Measurements from ENCODE around the gene DNAJA1. TPM values are rescaled to one million over a fixed set of nuclear protein-coding genes. Genes with fewer than 3 reads are reported as not detected.
"Not testable (repeated sequence)": the region's sequence is repeated elsewhere in the genome, so short reads cannot be mapped to it uniquely, and the experiment has no call there.

The DNAJA1 gene
- 10 to 100 TPM; 75.5 to 93.2 TPM for total RNA-seq
- long read RNA-seq, transcript DNAJA1-201 (9 exons, 2,381 nt), result major isoform, 86 of 88 reads
- long read RNA-seq, partial matches to known transcripts, result 1 of 88 reads
- long read RNA-seq, other reads (novel, unspliced or antisense), result 1 of 88 reads

DNA sequence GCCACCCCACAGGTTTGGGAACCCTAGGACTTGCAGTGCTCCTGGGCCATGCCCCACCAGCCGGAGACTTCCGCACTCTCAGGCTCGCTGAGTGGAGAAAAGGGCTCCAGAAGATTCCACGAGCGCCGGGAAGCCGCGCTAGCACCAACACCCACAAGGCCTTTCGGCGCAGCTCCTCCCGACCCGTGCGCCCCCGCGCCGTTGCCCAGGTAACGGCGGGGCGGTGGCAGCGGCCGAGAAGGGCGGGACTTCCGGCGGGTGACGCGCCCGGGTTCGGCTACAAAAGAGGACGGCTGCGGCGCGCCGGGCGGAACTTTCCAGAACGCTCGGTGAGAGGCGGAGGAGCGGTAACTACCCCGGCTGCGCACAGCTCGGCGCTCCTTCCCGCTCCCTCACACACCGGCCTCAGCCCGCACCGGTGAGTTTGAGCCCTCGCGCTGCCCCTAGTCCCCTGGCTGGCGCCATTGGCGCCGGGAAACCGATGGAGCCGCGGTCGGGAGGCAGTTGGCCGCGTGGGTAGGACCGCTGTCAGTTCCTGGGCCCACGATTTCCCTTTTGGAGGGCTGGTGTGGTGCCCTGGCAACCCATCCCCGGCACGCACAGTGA is at the start of gene DNAJA1:
DNAJA1 (plus strand) TSS at position 308 of the 606 bp plus-strand sequence. CDS start 1,212 bp downstream, outside the sequence.
- peak; percentile 96 to 97 for ATAC-seq
- intact Hi-C loops (cut with DNase I), result no loop called here

DNA sequence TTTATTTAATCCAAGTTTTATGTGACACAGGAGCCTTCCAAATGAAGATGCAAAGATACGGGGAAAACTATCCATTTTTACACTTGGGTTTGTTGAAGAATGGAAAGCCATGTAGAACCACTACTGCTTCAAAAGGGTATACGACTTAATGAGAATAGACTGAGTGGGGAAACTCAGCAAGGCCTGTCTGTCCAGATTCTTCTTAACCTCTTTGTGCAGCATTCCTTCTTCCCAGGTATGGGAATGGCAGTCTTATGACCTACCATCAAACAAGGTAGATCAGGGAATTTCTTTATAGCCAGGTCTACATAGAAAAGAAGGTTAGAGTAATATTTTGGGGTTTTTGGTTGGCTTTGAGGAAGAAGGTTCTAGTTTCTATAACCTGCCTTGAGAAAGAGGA is 47.0 kb upstream of the DNAJA1 start:
- no peak for ATAC-seq
- intact Hi-C loops (cut with DNase I), result no loop called here
- no peak for DNase-seq

More for the DNA sequence above, at the start of gene DNAJA1:
- DNase-seq, result peak; percentile 94

DNA sequence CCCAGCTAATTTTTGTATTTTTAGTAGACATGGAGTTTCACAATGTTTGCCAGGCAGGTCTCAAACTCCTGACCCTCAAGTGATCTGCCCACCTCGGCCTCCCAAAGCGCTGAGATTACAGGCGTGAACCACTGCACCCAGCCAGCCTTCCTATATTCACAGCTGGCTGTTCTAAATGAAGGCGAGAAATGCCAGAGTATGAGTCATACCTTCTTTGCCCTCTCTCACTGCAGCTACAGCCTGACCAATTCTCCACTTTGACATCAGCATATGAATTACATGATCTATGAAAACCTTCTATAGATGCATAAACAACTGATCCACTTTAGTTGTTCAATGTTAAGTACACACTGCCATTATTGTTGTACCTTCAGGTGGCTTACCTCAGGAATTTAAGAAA is 38.1 kb upstream of the DNAJA1 start:
- intact Hi-C loops (cut with DNase I), result no loop called here
- no peak for DNase-seq
- ATAC-seq, result peak in 1 of 2 donors; percentile 36

DNA sequence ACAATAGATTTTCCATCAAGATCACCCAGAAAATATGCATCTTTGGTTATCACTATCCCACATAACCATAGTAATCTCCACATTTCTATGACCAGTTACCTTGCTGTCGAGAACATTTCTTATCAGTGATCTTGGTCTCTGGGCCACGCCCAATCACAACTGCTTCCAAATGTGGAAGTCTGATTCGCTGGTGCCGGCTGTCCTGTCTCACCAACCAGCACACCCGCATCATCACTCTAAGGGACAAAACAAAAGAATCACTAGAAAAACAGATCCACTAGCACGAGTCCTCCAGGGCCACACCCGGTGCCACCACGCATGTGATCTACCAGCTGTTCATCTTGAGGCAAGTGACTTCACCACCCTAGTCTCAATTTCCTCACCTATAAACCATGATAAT is 35.4 kb upstream of the DNAJA1 start:
- ATAC-seq (no peak), DNase-seq (no peak)
- intact Hi-C loops (cut with DNase I), result no loop called here

DNA sequence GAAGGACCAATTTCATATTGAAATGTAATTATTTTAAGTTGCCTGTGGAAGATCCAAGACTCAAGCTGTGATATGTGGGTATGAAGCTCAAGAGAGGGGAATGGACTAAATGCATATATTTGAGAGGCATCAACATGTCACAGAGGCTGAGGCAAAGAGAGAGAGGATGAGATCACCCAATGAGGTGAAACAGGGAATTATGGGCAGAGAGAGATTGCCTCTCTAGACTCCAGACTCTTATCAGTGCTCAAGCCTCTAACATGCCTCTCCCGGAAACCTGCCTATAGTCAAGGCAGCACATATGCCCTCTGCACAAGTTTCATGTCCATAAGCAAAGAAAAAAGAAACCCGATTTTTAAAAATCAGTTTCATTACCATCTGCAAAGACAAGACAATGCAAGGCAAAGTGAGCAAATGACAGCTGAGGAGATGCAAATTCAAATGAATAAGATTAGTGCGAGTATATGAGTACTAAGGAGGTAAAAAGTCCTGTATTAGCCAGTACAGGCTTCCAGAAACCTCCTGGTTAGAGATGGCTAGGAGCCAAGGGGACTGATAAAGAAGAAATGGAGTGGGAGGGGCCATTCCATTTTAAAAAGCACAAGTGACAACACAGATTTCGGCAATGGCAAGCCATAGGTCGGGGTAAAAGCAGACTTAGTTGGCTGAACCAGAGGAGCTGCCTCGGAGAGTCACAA is 33.0 kb upstream of the DNAJA1 start:
- intact Hi-C loops (cut with DNase I), result no loop called here
- peak; percentile 62 to 72 for ATAC-seq
- DNase-seq, result no peak

DNA sequence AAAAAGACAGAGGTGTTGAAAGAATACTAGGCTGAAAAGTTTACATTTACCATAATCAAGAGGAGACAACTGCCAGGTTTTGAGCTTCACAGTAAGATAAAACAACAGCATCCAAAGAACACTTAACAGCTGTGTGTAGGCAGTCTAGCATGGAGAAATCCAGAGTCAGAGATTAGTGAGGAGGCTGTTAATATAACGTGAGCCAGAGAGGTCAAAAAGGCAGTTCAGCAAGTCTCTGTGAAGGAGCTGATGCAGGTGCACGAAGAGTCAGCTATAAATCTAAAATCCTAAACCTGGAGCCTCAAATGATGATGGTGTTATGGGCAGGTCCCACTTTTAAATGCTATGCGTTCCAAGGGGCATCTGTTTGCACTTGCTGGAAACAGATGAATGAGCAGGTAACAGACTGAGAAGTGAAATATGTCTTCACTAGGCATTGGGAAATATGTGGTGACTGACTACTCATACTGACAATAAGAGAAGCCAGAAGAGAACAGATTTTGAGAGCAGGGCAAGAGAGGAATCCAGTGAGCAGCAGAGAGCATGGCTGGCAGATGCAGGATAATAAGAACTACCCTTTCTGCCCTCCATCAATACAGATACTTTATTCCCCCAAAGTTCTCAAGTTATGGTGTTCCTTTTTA is 32.4 kb upstream of the DNAJA1 start:
- intact Hi-C loops (cut with DNase I), result no loop called here
- ATAC-seq (peak; percentile 28 to 62), DNase-seq (no peak)

DNA sequence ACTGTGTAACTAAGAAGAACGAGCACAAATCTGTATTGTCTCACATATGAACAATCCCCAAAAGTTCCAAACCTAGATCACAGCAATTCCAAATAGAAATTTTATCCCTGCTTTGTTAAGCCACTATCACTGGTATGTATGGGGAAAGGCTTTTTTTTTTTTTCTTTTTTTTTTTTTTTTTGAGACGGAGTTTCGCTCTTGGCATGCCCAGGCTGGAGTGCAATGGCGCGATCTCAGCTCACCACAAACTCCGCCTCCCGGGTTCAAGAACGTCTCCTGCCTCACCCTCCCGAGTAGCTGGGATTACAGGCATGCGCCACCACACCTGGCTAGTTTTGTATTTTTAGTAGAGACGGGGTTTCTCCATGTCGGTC is 24.4 kb upstream of the DNAJA1 start:
- intact Hi-C loops (cut with DNase I); DNase-seq: not testable (repeated sequence)
- peak in 1 of 2 donors; percentile 3 for ATAC-seq

DNA sequence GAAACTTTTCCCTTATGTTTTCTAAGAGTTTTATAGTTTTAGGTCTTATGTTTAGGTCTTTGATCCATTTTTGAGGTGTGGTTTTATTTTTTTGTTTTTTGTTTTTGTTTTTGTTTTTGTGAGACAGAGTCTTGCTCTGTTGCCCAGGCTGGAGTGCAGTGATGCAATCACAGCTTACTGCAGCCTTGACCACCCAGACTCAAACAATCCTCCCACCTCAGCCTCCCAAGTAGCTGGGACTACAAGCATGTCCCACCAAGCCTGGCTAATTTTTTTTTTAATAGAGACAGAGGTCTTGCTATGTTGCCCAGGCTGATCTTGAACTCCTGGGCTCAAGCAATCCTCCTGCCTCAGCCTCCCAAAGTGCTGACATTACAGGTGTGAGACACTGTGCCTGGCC is 19.7 kb upstream of the DNAJA1 start:
- ATAC-seq, result not testable (repeated sequence)

DNA sequence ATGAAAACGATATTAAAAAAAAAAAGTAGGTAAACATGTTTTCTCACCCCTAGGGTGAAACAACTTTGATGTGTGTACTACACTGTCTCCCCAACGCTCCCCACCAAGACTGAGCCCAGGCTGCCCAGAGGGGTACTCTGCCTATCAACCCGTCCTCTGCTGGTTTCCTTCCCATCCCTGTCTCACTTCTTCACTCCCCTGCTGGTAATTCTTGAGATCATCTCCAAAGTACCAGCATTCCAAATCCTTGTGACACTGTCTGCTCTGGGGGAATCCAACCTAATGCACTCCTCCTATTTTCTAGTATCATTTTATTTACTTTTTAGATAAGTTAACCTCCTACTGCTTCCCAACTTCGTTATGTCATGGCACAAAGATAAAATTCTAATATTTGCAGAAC is 17.3 kb upstream of the DNAJA1 start:
- DNase-seq, result no peak
- intact Hi-C loops (cut with DNase I), result no loop called here
- ATAC-seq, result no peak

More for the DNA sequence above, 19.7 kb upstream of the DNAJA1 start:
- intact Hi-C loops (cut with DNase I); DNase-seq: not testable (repeated sequence)

DNA sequence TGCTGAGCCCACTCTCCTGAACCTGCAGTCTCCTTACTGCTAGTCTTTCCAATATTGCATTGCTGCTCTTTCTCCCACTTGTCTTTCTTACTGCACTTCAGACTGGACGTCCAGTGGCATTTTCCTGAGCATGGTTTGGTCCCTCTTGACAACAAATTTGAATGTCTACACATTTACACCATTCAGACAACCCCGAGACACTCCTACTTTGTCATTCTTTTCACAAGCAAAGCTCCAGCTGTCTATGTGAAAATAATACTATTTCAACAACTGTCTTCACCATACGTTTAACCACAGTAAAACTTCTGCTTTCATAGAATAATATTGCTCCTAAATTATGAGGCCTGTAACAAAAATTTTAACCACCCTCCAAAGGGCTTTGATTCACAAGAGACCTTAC is 13.2 kb upstream of the DNAJA1 start:
- DNase-seq (no peak), ATAC-seq (no peak)
- intact Hi-C loops (cut with DNase I), result no loop called here

DNA sequence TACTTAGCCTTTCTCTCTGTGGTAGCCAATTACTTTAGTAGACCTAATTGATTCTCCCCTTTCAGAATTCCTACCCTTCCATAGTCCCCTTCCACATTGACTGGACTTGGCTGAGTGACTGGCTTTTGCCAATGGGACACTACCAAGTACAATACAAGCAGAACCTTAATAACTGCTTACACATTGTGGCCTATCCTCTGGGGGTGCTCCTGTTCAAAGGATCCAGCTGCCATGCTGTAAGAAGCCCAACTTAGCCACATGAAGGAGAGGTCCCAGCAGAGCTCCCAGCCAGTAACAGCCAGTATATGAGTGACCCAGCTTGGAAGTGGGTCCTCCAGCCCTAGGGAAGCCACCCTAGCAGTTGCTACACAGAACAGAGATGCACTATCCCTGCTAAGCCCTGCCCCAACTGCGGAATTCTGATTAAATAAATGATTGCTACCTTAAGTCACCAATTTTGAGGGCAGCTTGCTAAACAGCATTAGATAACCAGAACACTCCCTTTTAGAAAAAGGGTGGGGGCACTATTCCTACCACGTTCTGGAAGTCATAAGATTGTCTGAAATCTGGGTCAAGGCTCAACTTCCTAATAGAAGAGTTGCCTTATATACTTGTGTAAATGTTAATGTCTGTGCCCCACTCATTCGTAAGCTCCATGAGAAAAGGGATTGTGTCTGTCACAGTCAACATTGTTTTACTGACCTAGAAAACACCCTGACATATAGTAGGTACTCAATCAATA is 12.6 kb upstream of the DNAJA1 start:
- ATAC-seq (no peak), DNase-seq (no peak)
- intact Hi-C loops (cut with DNase I), result no loop called here

DNA sequence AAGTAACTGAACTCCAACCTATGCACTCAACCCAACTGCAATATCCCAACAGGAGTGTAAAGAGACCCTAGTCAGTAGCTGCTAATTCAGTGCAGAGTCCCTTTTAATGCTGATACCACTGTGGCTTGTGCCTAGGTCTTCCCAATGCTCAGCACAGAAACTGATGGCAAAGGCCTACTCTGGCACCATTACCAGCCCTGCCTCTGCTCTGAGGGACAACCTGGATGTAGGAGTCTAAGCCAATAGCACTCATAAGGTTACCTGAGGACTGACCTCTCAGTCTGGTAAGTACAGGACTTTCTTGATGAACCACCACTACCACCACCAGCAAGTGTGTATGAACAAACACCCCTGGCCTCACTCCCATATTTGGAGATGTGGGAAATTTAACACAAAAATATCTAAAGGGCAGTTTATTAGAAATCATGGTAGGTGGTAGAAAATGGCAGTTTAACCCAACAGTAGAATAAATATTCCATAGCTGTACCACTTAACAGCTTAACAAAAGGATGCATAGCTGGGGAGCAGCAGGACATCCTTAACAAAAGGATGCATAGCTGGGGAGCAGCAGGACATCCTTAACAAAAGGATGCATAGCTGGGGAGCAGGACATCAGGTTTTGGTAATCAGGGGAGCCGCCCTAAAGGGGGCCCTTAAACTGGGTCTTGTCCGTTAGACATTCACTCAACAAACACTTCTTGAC is 11.0 kb upstream of the DNAJA1 start:
- DNase-seq (no peak), ATAC-seq (no peak)
- intact Hi-C loops (cut with DNase I), result no loop called here

DNA sequence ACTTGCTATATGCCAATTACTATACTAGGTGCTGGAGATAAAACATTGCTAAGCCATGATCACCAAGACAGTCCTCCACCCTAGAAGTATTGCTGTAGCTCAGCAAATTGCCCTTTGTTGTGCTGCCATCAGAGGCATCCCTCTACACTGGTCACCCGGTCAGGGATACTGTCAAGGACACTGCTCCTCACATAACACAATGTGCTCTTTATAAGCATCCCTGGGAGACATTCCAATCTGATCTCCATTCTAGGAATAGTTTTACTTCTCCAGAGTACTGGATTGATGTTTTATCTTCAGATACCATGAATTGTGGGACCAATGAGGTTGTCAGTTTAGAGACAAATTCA is 10.4 kb upstream of the DNAJA1 start:
- DNase-seq, result no peak
- ATAC-seq, result no peak
- intact Hi-C loops (cut with DNase I), result no loop called here

DNA sequence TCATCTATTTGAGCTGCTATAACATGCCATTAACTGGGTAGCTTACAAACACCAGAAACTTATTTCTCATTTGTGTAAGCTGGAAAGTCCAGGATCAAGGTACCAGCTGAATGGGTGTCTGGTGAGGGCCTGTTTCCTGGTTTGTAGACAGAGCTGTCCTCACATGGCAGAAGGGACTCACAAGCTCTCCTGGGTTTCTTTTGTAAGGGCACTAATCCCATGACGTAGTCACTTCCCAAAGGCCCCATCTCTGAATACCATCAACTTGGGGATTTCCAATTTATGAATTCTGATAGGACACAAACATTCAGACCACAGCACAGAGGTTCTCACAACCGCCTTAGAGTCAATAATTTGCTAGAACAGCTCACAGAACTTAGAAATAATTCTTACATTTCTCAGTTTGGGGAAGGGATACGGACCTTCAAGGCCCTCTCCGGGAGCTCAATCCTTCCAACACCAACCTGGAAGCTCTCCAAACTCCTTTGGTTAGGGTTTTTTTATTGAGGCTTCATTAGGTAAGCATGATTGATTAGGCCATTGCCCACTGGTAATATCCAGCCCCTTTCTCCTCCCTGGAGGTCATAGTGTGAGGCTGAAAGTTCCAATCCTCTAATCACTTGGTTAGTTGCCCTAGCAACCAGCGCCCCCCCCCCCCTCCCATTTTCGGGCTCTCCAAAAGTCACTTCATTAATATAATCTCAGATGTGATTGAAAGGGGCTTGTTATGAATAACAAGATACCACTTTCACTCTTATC is 7.6 kb upstream of the DNAJA1 start:
- no peak for ATAC-seq
- intact Hi-C loops (cut with DNase I), result no loop called here
- DNase-seq, result no peak

DNA sequence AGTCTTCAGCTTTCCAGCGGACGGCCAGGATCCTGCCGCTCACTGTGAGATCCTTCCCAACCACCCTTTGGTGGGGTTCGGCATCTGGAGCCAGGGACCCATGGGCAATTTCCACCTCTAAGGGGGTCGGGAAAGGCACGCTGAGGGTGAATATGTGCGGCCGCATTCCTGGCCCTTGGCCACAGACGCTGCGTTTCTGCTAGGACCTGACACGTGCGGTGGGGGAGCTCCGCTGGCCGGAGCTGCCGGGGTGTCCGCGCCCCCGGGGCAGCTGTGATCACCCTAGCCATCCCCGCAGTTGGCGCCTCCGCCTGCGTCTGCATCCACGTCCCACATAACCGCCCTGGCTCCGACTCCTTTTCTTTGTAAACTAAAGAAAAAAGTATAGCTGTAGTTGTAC is 5.3 kb upstream of the DNAJA1 start:
- intact Hi-C loops (cut with DNase I), result no loop called here

DNA sequence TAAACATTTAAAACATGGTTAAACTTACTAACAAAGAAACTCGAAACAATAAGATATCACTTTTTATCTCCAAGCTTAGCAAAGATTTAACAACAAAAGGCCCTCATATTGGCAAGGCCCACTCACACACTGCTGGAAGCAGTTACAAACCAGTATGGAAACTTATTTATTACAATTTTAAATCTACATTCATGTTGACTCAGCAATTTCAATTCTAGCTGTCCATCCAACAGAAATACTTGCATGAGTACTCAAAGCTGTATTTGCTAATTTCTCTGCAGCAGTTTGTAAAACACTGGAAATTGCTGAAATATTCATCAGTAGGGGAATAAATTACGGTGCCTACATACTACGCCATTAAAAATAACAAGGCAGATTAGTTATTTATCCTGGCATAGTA is 2.8 kb upstream of the DNAJA1 start:
- ATAC-seq (no peak), DNase-seq (no peak)
- intact Hi-C loops (cut with DNase I), result no loop called here

More for the DNA sequence above, 5.3 kb upstream of the DNAJA1 start:
- ATAC-seq (no peak), DNase-seq (no peak)

DNA sequence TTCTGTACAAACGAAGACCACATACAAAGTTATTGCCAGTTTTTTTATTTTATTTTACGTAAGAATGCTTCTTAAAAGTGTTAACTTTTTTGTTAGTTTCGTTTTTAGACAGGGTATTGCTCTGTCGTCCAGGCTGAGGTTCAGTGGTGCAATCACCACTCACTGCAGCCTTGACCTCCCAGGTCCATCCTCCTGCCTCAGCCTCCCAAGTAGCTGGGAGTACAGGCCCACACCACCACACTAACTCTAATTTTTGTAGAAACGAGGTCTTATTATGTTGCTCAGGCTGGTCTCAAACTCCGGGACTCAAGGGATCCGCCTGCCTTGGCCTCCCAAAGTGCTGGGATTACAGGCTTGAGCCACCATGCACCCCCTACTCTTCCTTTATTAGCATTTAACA is 2.3 kb upstream of the DNAJA1 start:
- DNase-seq, result no peak
- ATAC-seq, result no peak
- intact Hi-C loops (cut with DNase I), result no loop called here

DNA sequence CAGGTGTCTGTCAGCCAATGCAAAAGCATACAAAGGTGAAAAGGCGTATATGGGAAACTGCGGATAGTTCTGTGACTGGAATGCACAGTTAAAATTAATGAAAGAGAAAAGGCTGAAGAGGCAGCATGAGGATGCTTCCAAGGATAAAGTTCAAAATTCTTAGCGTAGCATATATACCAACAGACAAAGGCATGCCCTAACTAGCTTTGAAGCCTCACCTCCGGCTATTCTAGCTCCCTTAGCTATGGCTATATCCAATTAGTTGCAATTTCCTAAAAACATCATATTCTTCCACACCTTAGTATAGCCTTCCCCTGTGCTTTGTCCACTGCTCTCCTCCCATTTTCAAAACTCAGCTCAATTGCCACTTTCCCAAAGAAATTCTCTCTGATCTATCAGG is 1.4 kb upstream of the DNAJA1 start:
- intact Hi-C loops (cut with DNase I), result no loop called here
- ATAC-seq (no peak), DNase-seq (no peak)

Measured in left cardiac atrium (tissue), 4 donors.